ENCODE results near the gene TBX1. TPM values are rescaled to one million over a fixed set of nuclear protein-coding genes. Genes with fewer than 3 reads are reported as not detected.
"Not testable (repeated sequence)": the region's sequence is repeated elsewhere in the genome, so short reads cannot be mapped to it uniquely, and the experiment has no call there.

The TBX1 gene
- total RNA-seq, 4 donors from 2014 or later, result 1.0 to 23.2 (median 5.8) TPM

- Histone ChIP-seq H3K27me3 (no peaks in the 10 kb centered on the region), H3K36me3 (no peaks in the 10 kb centered on the region), H3K4me3 (no peak overlapping the region), H3K27ac (no peak overlapping the region), H3K9me3 (no peaks in the 10 kb centered on the region), H3K4me1 (no peaks in the 10 kb centered on the region)
- intact Hi-C loops (cut with DNase I; ENCODE audit: low total_unique reads), result no loop called here
- no peak for DNase-seq
- TF ChIP-seq CTCF (IDR thresholded peaks at IDR 0.05) (no peak), POLR2A (IDR thresholded peaks at IDR 0.05) (no peak)
These were observed 31.3 kb downstream of the TBX1 start for GRCh38 chr22:19791894-19792293.

- H3K36me3 ChIP-seq; H3K4me1 ChIP-seq; H3K27ac ChIP-seq; H3K4me3 ChIP-seq; DNase-seq; H3K27me3 ChIP-seq; H3K9me3 ChIP-seq; intact Hi-C loops (cut with DNase I; ENCODE audit: low total_unique reads): not testable (repeated sequence)
These were observed 31.9 kb downstream of the TBX1 start for GRCh38 chr22:19792383-19792896.

GRCh38 chr22:19793161-19793560 lies 32.6 kb downstream of the TBX1 start:
- no peak for DNase-seq
- Histone ChIP-seq H3K9me3 (no peaks in the 10 kb centered on the region), H3K27me3 (no peaks in the 10 kb centered on the region), H3K36me3 (no peaks in the 10 kb centered on the region), H3K4me1 (no peaks in the 10 kb centered on the region), H3K27ac (no peak overlapping the region), H3K4me3 (no peak overlapping the region)
- TF ChIP-seq CTCF (IDR thresholded peaks at IDR 0.05) (no peak), POLR2A (IDR thresholded peaks at IDR 0.05) (no peak)
- intact Hi-C loops (cut with DNase I; ENCODE audit: low total_unique reads), result no loop called here

- Histone ChIP-seq H3K27me3 (no peaks in the 10 kb centered on the region), H3K4me3 (no peak overlapping the region), H3K4me1 (no peaks in the 10 kb centered on the region), H3K36me3 (no peaks in the 10 kb centered on the region), H3K27ac (no peak overlapping the region), H3K9me3 (no peaks in the 10 kb centered on the region)
- TF ChIP-seq POLR2A (IDR thresholded peaks at IDR 0.05), result no peak
- TF ChIP-seq CTCF (IDR thresholded peaks at IDR 0.05), result no peak
- no peak for DNase-seq
- intact Hi-C loops (cut with DNase I; ENCODE audit: low total_unique reads), result no loop called here
These were observed 33.2 kb downstream of the TBX1 start for GRCh38 chr22:19793661-19794310.

- intact Hi-C loops (cut with DNase I; ENCODE audit: low total_unique reads), result no loop called here
- peaks cover 0 to 3% of the 10 kb centered on the region in 2 donors for H3K4me1 ChIP-seq
- H3K27ac ChIP-seq, result peak overlapping the region in 1 of 2 donors; percentile 2
- TF ChIP-seq POLR2A (IDR thresholded peaks at IDR 0.05) (no peak), CTCF (IDR thresholded peaks at IDR 0.05) (no peak)
- H3K27me3 ChIP-seq, result no peaks in the 10 kb centered on the region
- H3K36me3 ChIP-seq, result no peaks in the 10 kb centered on the region
- H3K4me3 ChIP-seq, result no peak overlapping the region
- no peaks in the 10 kb centered on the region for H3K9me3 ChIP-seq
- peak; percentile 53 to 67 for DNase-seq
These were observed 35.0 kb downstream of the TBX1 start for GRCh38 chr22:19795617-19796008.

All from uterus (tissue), 4 donors.